Activated CD4-positive, CD25-positive, alpha-beta regulatory T cell (primary cell): Measurements from ENCODE around the gene ANKRD9.

Experiments used
- DNase-seq, 4 experiments: peaks; one replicate each; lab custom pipeline; 2025; lab: John Stamatoyannopoulos, UW

Gene ANKRD9

DNA sequence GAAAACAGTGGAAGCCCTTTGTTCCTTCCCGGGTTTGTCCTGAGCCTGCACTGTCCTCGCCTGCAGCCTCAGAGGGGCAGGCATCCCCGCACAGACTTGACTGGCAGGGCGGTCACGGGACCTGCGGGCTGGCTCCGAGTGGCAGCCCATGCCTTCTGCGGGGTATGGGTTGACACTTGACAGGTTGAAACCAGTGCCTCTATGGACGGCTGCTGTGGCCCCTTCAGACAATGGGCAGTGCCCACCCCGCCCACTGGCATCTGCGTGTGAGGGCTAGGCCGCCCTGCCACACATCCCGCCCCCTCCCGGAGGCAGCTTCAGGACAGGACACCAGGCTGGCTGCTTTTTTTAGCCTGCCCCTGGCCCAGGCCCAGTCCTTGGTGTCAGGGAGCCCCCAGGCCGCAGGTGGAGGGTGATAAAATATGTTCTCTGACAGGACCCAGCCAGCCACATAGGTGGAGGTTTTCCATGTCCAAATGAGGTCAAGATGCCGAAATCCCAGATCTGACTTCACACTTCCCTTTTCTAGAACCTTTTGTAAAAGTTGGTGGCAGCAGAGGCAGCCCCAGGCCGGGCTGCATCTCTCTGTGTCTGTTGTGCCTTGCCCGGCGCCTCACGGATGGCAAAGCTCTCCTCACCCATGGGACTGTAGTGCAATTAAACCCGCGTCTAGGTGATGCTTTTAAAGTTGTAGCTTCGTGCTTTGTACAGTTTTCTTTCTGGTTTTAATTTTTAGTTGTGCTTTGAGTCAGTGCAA is 10.0 kb downstream of the ANKRD9 start:
- DNase-seq: no peak

DNA sequence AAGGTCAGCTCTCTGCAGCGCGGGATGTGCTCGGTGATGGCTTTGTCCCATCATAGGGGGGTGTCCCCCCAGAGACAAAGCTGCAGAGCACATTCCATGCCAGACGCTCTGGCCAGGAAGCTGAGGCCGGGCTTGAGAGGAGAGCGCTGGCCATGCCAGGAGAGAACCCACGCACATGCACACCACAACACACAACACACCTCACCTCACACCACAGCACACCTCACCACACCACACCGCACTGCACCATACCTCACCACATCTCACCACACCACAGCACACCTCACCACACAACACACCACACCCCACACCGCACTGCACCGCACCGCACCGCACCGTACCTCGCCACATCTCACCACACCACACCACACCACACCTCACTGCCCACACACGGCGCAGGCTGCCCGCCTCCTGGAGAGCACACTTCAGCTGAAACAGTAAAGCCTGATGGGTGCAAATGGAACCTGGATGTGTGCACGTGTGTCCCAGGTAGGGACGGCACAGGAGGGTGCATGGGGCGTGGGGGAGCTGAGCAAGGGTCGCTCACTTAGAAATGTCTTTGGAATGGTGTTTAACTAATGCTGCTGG is 10.8 kb downstream of the ANKRD9 start:
- no peak for DNase-seq

- DNase-seq: no peak
These were observed 11.4 kb downstream of the ANKRD9 start for GRCh38 chr14:102497998-102498677.

- DNase-seq: no peak
These were observed 12.4 kb downstream of the ANKRD9 start for GRCh38 chr14:102496958-102497744.

GRCh38 chr14:102496331-102496691 is 13.3 kb downstream of the ANKRD9 start:
- DNase-seq: no peak

GRCh38 chr14:102495491-102496330 is 13.9 kb downstream of the ANKRD9 start:
- no peak for DNase-seq

GRCh38 chr14:102493585-102493984 is 16.0 kb downstream of the ANKRD9 start:
- no peak for DNase-seq

GRCh38 chr14:102493096-102493495 is 16.5 kb downstream of the ANKRD9 start:
- no peak for DNase-seq

GRCh38 chr14:102492531-102492910 is 17.1 kb downstream of the ANKRD9 start:
- no peak for DNase-seq

DNA sequence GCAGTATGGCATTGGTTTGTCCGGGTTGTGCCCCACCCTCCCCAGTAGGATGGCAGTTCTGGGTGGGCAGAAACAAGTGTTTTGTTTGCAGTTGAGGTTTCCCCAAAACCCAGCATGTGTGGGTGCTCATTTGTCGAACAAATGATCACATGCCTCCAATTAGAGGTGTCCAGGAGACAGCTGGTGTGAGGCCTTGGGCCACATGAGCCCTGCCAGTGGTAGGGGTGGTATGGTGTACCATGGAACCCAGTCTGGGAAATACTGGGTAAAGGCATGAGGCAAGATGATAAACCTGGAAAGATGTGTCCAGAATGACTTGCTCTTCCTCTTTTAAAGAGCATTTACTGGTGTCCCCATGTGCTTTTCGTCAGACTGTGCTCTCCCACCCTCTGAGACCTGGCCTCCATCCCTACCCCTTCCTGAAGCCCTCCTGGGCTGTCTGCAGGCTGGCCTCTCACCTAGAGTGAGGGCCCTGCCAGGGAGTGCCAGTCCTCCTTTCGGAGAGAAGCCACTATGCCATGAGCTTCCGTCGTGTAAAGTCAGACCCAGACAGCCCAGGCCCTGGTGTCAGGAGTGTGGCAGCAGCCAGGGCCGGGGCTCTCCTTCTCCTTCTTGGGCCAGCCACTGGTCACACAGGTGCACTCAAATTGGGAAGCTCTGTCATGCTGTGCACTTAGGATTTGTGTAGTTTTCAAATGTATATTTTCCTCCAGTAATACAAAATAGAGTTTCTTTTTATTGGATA is 17.6 kb downstream of the ANKRD9 start:
- no peak for DNase-seq

- DNase-seq: no peak
These were observed 18.2 kb downstream of the ANKRD9 start for GRCh38 chr14:102491366-102491765.

GRCh38 chr14:102490456-102490855 is 19.1 kb downstream of the ANKRD9 start:
- DNase-seq: no peak

DNA sequence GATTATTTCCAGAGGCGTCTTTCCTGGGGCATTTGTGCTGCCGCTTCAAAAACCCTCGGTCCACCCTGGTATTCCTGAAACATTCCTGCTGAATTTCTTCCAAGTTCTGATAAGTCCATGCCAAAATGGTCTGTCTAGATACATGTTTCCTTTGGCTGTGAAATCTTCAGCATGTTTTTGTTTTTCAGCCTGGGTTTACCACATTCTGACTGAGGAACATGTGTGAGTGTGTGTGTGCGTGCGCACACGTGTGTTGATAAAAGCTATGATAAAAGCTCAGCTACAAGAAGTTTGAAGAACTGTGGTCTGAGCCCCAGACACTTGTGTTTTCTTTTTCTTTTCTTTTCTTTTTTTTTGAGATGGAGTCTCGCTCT is 22.4 kb downstream of the ANKRD9 start:
- DNase-seq: no peak

DNA sequence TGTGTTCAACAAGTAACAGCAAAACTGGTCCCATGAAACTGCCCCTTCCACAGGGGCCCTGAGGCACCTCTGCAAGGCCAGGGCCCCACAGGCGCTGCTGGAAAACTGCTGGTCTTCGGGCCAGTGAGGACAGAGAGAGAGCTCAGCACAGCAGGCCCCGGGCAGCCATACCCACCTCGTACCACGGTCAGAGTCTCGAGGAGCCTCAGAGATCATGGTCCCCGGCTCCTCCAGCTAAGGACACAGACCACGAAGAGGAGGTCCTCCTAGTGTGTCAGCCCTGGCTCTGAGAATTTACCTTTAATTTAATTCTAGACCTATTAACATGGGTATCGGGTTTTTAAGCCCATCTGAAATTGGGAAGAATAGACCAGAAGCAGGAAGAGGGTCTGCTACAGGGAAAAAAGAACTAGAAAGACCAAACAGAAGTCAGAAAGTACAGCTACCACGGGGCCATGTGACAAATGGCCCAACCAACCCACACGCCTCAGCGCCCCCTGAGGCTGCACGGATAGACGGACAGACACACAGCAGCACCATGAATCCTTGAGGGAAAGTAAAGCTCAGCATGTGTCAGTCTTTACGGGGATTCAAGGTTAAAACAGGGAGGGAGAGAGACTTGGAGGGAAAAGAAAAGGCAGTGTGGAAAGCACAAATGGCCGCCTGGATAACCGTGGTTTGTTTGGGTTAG is 22.9 kb downstream of the ANKRD9 start:
- DNase-seq: no peak

DNA sequence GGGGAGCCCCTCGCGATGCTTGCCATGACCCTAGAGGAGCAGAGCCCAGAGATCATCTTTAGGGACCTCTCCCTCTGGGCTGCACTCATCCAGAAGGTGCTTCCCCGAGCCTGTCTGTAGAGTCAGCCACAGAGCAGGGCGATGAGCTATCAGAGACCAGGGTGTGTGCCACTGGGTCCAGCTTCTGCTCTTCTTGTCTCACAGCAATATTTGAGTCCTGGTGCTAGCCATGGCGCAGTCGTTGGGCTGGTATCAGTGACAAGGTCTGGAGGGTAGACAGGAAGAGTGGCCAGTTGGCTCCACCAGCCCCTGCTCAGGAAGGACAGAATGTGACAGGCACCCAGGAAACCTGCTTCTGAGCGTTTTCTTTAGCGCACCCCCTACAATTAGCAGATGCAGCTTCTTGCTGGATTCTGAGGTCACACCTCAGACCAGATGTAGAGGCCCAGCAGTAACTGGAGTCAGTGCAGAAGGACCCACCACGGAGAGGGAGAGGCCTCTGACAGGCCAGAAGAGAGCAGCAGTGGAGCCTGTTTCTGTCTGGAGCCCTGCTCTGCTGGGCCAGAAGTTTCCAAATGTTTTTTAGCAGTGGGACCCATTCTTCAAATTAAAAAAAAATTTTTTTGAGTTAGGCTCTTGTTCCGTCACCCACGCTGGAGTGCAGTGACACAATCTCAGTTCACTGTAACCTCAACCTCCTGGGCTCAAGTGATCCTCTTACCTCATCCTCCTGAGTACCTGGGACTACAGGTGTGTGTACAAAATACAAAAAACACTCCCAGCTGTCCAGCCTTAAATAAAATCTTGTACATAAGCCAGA is 23.7 kb downstream of the ANKRD9 start:
- no peak for DNase-seq

DNA sequence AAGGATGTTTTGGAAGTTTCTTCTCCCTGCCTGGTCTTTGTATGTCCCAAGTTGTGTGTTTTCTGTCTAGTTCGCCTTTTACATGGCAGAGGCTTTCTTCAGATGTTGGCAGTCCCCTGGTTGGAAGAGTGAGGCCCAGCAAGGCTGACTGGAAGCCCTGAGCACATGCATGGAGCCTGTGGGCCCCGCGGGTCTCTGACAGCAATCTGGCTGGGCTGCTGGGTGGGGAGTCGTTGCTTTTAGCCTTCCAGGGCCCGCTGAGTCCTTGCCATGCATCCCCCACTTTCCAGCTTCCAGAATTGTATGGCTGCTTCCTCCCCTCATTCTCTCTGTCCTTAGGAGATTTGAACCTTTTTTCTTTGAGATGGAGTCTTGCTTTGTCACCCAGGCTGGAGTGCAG is 25.3 kb downstream of the ANKRD9 start:
- DNase-seq: no peak

GRCh38 chr14:102481791-102482238 is 27.8 kb downstream of the ANKRD9 start:
- no peak for DNase-seq

DNA sequence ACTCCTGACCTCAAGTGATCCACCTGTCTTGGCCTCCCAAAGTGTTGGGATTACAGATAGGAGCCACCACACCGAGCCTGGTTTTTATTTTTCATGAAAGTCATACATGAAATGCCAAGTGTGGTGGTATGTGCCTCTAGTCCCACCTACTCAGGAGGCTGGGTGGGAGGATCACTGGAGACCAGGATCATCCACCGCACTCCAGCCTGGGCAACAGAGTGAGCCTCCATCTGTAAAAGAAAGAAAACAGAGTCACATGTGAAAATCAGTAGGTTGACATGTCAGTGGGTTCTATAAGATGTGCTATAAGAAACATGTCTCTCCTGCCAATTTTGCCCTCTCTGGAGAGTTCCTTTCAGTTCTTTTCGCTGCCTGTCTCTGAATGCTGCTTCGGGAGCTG is 28.2 kb downstream of the ANKRD9 start:
- no peak for DNase-seq

DNA sequence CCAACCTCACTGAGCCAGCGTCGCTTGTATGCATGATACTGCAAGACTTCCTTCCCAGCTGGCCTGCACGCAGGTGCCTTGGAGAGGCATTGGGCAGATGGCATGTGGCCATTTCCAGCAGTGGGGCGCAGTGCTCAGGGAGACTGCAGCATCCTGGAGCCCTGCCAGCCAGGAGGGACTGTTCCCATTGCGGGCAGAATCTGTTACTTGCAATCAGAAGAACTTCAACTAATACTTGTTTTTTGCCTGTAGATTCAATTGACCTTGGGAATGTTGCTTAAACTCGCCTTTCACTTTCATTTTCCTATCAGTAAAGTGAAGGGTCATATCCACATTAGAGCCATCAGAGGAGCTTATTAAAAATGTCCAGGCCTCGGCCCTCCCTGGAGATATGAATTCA is 29.8 kb downstream of the ANKRD9 start:
- DNase-seq: no peak
